GM23338 (cell line): ENCODE results near the gene STIL. TPM values are rescaled to one million over a fixed set of nuclear protein-coding genes. Genes with fewer than 3 reads are reported as not detected.
A peak's percentile ranks its signal among the peaks of the same experiment; 100 is the strongest.

Source experiments
- ATAC-seq: fragments of 200-7000 bp; cut with Tn5 transposase; 3 replicates; pipeline ENCODE4 v1.9.1; 2020
- DNase-seq: peaks from one replicate; pipeline ENCODE4 v3.0.0-alpha.2; 2015; ENCODE audit warnings: low spot score
- H2AFZ ChIP-seq: fragments of 200-600 bp; sonication (generic); 2 replicates; pipeline ENCODE4 v1.8.0; 2016; ENCODE audit warnings: antibody characterized with exemption, mild to moderate bottlenecking, moderate library complexity
- H3F3A ChIP-seq: fragments of 200-600 bp; sonication (generic); replicated peaks from 2 replicates; pipeline ENCODE4 v1.8.0; 2017; ENCODE audit warnings: antibody characterized with exemption, mixed run types, low read depth
- H3K27ac ChIP-seq: fragments of 200-600 bp; sonication (generic); 2 replicates; pipeline ENCODE4 v1.6.1; 2016; ENCODE audit warnings: low read depth
- H3K27me3 ChIP-seq: fragments of 200-600 bp; sonication (generic); 2 replicates; pipeline ENCODE4 v1.8.0; 2016; ENCODE audit warnings: mild to moderate bottlenecking, mixed run types, moderate library complexity; ENCODE audit not compliant: insufficient read depth
- H3K36me3 ChIP-seq: fragments of 200-600 bp; sonication (generic); 2 replicates; pipeline ENCODE4 v1.8.0; 2016; ENCODE audit warnings: mild to moderate bottlenecking; ENCODE audit not compliant: insufficient read depth
- H3K4me1 ChIP-seq: fragments of 200-600 bp; sonication (generic); 2 replicates; pipeline ENCODE4 v1.8.0; 2016; ENCODE audit warnings: mild to moderate bottlenecking, moderate library complexity; ENCODE audit not compliant: insufficient read depth
- H3K4me2 ChIP-seq: fragments of 200-600 bp; sonication (generic); 2 replicates; pipeline ENCODE4 v1.7.1; 2017; ENCODE audit warnings: mixed run types
- H3K4me3 ChIP-seq: fragments of 200-600 bp; sonication (generic); 2 replicates; pipeline ENCODE4 v1.6.1; 2016; ENCODE audit warnings: mixed run types
- H3K79me2 ChIP-seq: fragments of 200-600 bp; sonication (generic); replicated peaks from 2 replicates; pipeline ENCODE4 v1.8.0; 2017; ENCODE audit warnings: mild to moderate bottlenecking; ENCODE audit not compliant: insufficient read depth
- H3K9me2 ChIP-seq: fragments of 200-600 bp; sonication (generic); 2 replicates; pipeline ENCODE4 v1.8.0; 2017; ENCODE audit not compliant: insufficient read depth
- H4K20me1 ChIP-seq: fragments of 200-600 bp; sonication (generic); replicated peaks from 2 replicates; pipeline ENCODE4 v1.8.0; 2017; ENCODE audit warnings: mild to moderate bottlenecking; ENCODE audit not compliant: insufficient read depth
- H3K27ac Mint-ChIP-seq: 2 replicates; pipeline ENCODE4 v1.8.0; 2020; ENCODE audit warnings: inconsistent platforms, mild to moderate bottlenecking, moderate library complexity, mixed read lengths
- H3K27me3 Mint-ChIP-seq: 3 replicates; pipeline ENCODE4 v1.8.0; 2022; ENCODE audit warnings: low read depth, mild to moderate bottlenecking, moderate library complexity, mixed read lengths, inconsistent platforms; ENCODE audit not compliant: insufficient read depth, poor library complexity
- H3K36me3 Mint-ChIP-seq: 3 replicates; pipeline ENCODE4 v1.8.0; 2021; ENCODE audit warnings: low read depth, mild to moderate bottlenecking, inconsistent platforms, moderate library complexity, mixed read lengths
- H3K4me1 Mint-ChIP-seq: 3 replicates; pipeline ENCODE4 v1.8.0; 2020; ENCODE audit warnings: mild to moderate bottlenecking, inconsistent platforms, mixed read lengths
- H3K4me3 Mint-ChIP-seq: 3 replicates; pipeline ENCODE4 v1.8.0; 2021; ENCODE audit warnings: moderate library complexity, mild to moderate bottlenecking, inconsistent platforms, mixed read lengths
- H3K9me3 Mint-ChIP-seq: 3 replicates; pipeline ENCODE4 v1.8.0; 2020; ENCODE audit warnings: moderate library complexity, mild to moderate bottlenecking, inconsistent platforms, mixed read lengths
- EZH2 ChIP-seq: fragments of 200-600 bp; sonication (generic); IDR thresholded peaks from one replicate; pipeline ENCODE4 v1.8.0; 2017; ENCODE audit warnings: antibody characterized with exemption, mild to moderate bottlenecking, low read depth; ENCODE audit not compliant: unreplicated experiment
- STAT1 ChIP-seq: IDR thresholded peaks from one replicate; pipeline ENCODE4 v1.6.1; 2016; ENCODE audit warnings: antibody characterized with exemption; ENCODE audit not compliant: unreplicated experiment
- ZNF331 ChIP-seq: fragments of 250-450 bp; sonication (Bioruptor Pico); IDR thresholded peaks from 2 replicates; pipeline ENCODE4 v1.5.0; 2020; ENCODE audit warnings: low read depth, mild to moderate bottlenecking, moderate library complexity
- polyA plus RNA-seq: library from polyadenylated mRNA; unstranded; fragments of >200 nt; fragmentation: Nextera tagmentation; extraction: Ambion mirVana; gene quantifications from 2 replicates; pipeline ENCODE4 v1.2.1, GENCODE V29; 2016
- total RNA-seq: library from RNA; depleted of rRNA; stranded (reverse); fragments of >200 nt; shearing (Covaris generic); gene quantifications from 2 replicates; pipeline ENCODE4 v1.2.3, GENCODE V29; 2014
- TF ChIP-seq, protein P1 (sequence below): IDR thresholded peaks from one replicate; pipeline ENCODE4 v1.6.1; 2018; ENCODE audit warnings: antibody characterized with exemption; ENCODE audit not compliant: unreplicated experiment
- TF ChIP-seq, protein P2 (sequence below): fragments of 250-450 bp; sonication (Bioruptor Pico); IDR thresholded peaks from 2 replicates; pipeline ENCODE4 v1.5.0; 2020; ENCODE audit warnings: mild to moderate bottlenecking, moderate library complexity

Gene STIL
- total and polyA plus RNA-seq, 2 experiments from 2014 or later: 15.6 to 38.2 TPM

DNA sequence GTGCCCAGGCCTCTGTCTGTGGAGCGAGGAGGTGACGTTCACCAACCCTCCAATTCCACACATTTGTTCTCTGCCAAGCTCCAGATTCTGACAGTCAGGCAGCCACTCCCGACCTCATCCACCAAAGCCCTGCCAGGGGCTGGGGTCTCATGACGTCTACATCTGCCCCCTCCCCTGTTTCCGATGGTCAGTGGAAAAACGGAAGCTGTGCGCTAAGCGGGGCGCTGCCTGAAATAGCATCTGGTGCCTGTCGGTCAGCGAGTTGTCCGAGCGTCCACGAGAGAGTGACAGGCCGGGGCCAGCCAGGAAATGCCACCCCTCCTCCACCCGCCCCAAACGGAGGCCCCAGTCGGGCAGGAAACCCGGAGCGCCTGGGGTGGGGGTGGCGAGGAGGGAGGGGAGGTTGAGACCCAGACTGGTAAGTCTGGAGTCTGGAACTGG is 78.7 kb downstream of the STIL start (continued):
- TF ChIP-seq, protein P1, sequence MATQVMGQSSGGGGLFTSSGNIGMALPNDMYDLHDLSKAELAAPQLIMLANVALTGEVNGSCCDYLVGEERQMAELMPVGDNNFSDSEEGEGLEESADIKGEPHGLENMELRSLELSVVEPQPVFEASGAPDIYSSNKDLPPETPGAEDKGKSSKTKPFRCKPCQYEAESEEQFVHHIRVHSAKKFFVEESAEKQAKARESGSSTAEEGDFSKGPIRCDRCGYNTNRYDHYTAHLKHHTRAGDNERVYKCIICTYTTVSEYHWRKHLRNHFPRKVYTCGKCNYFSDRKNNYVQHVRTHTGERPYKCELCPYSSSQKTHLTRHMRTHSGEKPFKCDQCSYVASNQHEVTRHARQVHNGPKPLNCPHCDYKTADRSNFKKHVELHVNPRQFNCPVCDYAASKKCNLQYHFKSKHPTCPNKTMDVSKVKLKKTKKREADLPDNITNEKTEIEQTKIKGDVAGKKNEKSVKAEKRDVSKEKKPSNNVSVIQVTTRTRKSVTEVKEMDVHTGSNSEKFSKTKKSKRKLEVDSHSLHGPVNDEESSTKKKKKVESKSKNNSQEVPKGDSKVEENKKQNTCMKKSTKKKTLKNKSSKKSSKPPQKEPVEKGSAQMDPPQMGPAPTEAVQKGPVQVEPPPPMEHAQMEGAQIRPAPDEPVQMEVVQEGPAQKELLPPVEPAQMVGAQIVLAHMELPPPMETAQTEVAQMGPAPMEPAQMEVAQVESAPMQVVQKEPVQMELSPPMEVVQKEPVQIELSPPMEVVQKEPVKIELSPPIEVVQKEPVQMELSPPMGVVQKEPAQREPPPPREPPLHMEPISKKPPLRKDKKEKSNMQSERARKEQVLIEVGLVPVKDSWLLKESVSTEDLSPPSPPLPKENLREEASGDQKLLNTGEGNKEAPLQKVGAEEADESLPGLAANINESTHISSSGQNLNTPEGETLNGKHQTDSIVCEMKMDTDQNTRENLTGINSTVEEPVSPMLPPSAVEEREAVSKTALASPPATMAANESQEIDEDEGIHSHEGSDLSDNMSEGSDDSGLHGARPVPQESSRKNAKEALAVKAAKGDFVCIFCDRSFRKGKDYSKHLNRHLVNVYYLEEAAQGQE: no peak

DNA sequence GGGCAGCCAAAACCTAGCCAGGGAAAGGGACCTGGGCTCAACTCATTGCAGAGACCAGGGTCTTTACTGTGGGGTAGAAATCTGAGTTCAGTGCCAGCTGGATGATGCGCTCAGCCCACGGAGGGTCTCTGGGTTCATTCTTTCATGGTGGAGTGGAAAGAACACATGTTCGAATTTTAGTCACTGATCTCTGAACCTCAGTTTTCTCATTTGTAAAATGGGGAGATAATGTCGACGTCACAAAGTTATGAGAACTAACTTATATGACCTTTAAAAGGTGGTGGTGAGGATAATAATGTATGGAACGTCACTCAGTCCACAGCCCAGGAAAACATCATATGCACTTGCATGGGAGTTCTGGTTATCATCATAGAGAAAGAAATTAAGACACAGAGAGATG is 80.8 kb downstream of the STIL start:
- no peak for TF ChIP-seq ZNF331
- no peak for TF ChIP-seq STAT1
- TF ChIP-seq, protein P2, sequence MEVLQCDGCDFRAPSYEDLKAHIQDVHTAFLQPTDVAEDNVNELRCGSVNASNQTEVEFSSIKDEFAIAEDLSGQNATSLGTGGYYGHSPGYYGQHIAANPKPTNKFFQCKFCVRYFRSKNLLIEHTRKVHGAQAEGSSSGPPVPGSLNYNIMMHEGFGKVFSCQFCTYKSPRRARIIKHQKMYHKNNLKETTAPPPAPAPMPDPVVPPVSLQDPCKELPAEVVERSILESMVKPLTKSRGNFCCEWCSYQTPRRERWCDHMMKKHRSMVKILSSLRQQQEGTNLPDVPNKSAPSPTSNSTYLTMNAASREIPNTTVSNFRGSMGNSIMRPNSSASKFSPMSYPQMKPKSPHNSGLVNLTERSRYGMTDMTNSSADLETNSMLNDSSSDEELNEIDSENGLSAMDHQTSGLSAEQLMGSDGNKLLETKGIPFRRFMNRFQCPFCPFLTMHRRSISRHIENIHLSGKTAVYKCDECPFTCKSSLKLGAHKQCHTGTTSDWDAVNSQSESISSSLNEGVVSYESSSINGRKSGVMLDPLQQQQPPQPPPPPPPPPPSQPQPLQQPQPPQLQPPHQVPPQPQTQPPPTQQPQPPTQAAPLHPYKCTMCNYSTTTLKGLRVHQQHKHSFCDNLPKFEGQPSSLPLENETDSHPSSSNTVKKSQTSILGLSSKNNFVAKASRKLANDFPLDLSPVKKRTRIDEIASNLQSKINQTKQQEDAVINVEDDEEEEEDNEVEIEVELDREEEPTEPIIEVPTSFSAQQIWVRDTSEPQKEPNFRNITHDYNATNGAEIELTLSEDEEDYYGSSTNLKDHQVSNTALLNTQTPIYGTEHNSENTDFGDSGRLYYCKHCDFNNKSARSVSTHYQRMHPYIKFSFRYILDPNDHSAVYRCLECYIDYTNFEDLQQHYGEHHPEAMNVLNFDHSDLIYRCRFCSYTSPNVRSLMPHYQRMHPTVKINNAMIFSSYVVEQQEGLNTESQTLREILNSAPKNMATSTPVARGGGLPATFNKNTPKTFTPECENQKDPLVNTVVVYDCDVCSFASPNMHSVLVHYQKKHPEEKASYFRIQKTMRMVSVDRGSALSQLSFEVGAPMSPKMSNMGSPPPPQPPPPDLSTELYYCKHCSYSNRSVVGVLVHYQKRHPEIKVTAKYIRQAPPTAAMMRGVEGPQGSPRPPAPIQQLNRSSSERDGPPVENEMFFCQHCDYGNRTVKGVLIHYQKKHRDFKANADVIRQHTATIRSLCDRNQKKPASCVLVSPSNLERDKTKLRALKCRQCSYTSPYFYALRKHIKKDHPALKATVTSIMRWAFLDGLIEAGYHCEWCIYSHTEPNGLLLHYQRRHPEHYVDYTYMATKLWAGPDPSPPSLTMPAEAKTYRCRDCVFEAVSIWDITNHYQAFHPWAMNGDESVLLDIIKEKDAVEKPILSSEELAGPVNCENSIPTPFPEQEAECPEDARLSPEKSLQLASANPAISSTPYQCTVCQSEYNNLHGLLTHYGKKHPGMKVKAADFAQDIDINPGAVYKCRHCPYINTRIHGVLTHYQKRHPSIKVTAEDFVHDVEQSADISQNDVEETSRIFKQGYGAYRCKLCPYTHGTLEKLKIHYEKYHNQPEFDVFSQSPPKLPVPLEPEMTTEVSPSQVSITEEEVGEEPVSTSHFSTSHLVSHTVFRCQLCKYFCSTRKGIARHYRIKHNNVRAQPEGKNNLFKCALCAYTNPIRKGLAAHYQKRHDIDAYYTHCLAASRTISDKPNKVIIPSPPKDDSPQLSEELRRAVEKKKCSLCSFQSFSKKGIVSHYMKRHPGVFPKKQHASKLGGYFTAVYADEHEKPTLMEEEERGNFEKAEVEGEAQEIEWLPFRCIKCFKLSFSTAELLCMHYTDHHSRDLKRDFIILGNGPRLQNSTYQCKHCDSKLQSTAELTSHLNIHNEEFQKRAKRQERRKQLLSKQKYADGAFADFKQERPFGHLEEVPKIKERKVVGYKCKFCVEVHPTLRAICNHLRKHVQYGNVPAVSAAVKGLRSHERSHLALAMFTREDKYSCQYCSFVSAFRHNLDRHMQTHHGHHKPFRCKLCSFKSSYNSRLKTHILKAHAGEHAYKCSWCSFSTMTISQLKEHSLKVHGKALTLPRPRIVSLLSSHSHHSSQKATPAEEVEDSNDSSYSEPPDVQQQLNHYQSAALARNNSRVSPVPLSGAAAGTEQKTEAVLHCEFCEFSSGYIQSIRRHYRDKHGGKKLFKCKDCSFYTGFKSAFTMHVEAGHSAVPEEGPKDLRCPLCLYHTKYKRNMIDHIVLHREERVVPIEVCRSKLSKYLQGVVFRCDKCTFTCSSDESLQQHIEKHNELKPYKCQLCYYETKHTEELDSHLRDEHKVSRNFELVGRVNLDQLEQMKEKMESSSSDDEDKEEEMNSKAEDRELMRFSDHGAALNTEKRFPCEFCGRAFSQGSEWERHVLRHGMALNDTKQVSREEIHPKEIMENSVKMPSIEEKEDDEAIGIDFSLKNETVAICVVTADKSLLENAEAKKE (CRISPR knock-in tag): no peak
- TF ChIP-seq EZH2: peak; percentile 74
- TF ChIP-seq, protein P1: no peak
- Histone ChIP-seq H3K4me2 (no peak overlapping the region), H3K4me1 (peaks cover 54% of the 10 kb centered on the region), H3K27me3 (peaks cover 100% of the 10 kb centered on the region), H3K36me3 (no peaks in the 10 kb centered on the region), H3K4me3 (no peak overlapping the region), H3F3A (peaks cover 13% of the 10 kb centered on the region), H3K9me2 (no peaks in the 10 kb centered on the region), H3K79me2 (no peaks in the 10 kb centered on the region), H2AFZ (no peak overlapping the region), H4K20me1 (peaks cover 23% of the 10 kb centered on the region; the same call in 1 of the 2 replicates), H3K27ac (no peak overlapping the region)
- no peaks in the 10 kb centered on the region for H3K9me3 Mint-ChIP-seq
- H3K27me3 Mint-ChIP-seq: peaks cover 88% of the 10 kb centered on the region
- DNase-seq (no peak), ATAC-seq (no peak)
- H3K36me3 Mint-ChIP-seq: no peaks in the 10 kb centered on the region
- H3K27ac Mint-ChIP-seq: no peak overlapping the region
- H3K4me3 Mint-ChIP-seq: peak overlapping the region; percentile 65; the same call in 1 of the 3 replicates
- H3K4me1 Mint-ChIP-seq: peaks cover 48% of the 10 kb centered on the region
